GM21529 (cell line): ENCODE results near the gene FRYL.

Experiments
- ATAC-seq: cut with Tn5 transposase; IDR thresholded peaks from one replicate; pipeline ENCODE4 v1.9.1; 2021; ENCODE audit not compliant: unreplicated experiment

FRYL gene

GRCh38 chr4:48634688-48635308, 145.3 kb downstream of the FRYL start:
- ATAC-seq, result no peak

GRCh38 chr4:48633657-48634056, 146.4 kb downstream of the FRYL start:
- ATAC-seq, result no peak

- no peak for ATAC-seq
These were observed 150.6 kb downstream of the FRYL start for GRCh38 chr4:48629458-48629857.

- ATAC-seq, result no peak
These were observed 156.8 kb downstream of the FRYL start for GRCh38 chr4:48623182-48623780.

GRCh38 chr4:48620831-48621230, 159.2 kb downstream of the FRYL start:
- no peak for ATAC-seq

GRCh38 chr4:48620093-48620492, 160.0 kb downstream of the FRYL start:
- no peak for ATAC-seq

- no peak for ATAC-seq
These were observed 175.6 kb downstream of the FRYL start for GRCh38 chr4:48604527-48604926.

GRCh38 chr4:48604041-48604440, 176.0 kb downstream of the FRYL start:
- no peak for ATAC-seq

GRCh38 chr4:48603366-48604003, 176.6 kb downstream of the FRYL start:
- no peak for ATAC-seq

- ATAC-seq, result no peak
These were observed 177.3 kb downstream of the FRYL start for GRCh38 chr4:48602763-48603162.

- ATAC-seq, result no peak
These were observed 177.9 kb downstream of the FRYL start for GRCh38 chr4:48602222-48602621.

GRCh38 chr4:48596336-48596735, 183.7 kb downstream of the FRYL start:
- ATAC-seq, result no peak

- no peak for ATAC-seq
These were observed 185.9 kb downstream of the FRYL start for GRCh38 chr4:48594180-48594579.

GRCh38 chr4:48591372-48591771, 188.7 kb downstream of the FRYL start:
- no peak for ATAC-seq

- no peak for ATAC-seq
These were observed 189.2 kb downstream of the FRYL start for GRCh38 chr4:48590884-48591283.

- ATAC-seq, result no peak
These were observed 191.0 kb downstream of the FRYL start for GRCh38 chr4:48589098-48589445.

GRCh38 chr4:48588230-48589097, 191.6 kb downstream of the FRYL start:
- no peak for ATAC-seq

GRCh38 chr4:48585401-48585800, 194.7 kb downstream of the FRYL start:
- no peak for ATAC-seq

GRCh38 chr4:48578132-48578968, 201.7 kb downstream of the FRYL start:
- peak; percentile 78 for ATAC-seq

GRCh38 chr4:48575964-48576363, 204.1 kb downstream of the FRYL start:
- ATAC-seq, result no peak

- ATAC-seq, result no peak
These were observed 208.6 kb downstream of the FRYL start for GRCh38 chr4:48571471-48571870.
